NCI-H460 (cell line): Measurements from ENCODE around the gene PRRC1. TPM values are rescaled to one million over a fixed set of nuclear protein-coding genes. Genes with fewer than 3 reads are reported as not detected.

Experiments
- DNase-seq: peaks from one replicate; pipeline ENCODE4 v3.0.0-alpha.2; 2016; ENCODE audit warnings: low read depth; ENCODE audit errors: extremely low read depth
- total RNA-seq: library from RNA; depleted of rRNA; stranded (reverse); fragments of >200 nt; shearing (Covaris generic); gene quantifications from 2 replicates; pipeline ENCODE4 v1.2.3, GENCODE V29; 2014; rRNA removed

The PRRC1 gene
- total RNA-seq, 1 experiment from 2014 or later, result 57.8 TPM

DNA sequence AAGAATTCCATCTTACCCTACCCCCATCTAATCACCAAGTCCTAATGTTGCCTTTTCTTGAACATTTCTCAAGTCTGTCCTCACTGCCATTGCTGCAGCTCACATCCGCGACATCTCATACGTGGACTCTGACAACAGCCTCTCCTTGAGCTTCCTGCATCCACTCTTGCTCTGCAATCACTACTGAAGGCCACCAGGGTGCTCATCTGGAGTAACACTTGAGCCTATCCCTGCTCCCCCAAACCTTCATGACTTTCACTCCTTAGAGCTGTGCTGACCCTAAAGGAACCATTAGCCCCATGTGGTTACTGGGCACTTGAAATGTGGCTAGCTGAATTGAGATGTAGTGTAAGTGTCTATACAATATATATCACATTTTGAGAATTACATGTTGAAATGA is 85.0 kb downstream of the PRRC1 start:
- no peak for DNase-seq

DNA sequence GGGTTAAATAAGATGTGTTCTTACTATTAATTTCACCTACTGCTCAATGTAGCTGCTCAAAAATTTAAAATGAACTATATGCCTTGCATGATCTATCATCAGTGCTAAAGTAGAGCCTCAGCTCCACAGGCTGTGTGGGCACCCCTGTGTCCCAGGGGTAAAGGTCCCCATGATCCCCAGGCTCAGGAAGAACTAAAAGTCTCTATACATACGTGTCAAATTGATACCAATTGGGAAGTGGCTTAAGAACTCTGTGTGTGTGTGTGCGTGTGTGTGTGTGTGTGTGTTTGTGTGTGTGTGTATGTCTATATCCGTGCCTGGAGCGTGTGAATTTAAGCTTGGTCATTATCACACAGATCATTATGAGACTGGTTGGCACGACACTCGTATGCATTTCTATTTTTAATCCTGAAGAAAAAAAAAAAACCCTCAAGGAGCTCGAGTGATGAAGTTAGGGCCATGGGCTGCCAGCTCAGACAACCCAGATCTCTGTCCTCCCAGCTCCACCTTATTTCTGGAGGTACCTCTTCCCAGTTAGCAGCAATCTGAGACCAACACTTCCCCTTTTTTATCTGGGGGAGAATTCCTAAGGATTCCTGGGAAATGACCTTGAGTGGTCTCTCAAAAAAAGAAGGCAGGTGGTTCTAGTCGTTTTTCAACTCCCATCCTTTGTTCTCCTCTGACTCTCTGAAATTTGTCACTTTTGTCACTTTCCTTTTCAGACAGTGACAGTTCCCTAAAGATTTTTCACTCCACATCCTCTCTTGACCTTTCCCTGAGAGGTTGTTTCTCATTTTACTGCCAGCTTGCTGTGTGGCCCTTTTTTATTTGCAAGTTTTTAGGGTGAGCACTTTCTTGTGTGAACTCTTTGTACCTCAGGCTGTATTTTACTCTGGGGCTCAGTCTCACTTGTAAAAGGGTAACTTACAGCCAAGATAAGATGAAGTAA is 85.7 kb downstream of the PRRC1 start:
- DNase-seq, result no peak

Other genes with a start within 250 kb of the PRRC1 start
- gene MEGF10, start 226.8 kb upstream of the PRRC1 start, total RNA-seq, result 0.02 TPM in 1 of 2 replicates, not detected in the other
- not detected in 2 replicates for gene CTXN3, start 131.4 kb downstream of the PRRC1 start, total RNA-seq
- not detected in 2 replicates for gene CCDC192, start 185.8 kb downstream of the PRRC1 start, total RNA-seq